IMR-90 (cell line): Measurements from ENCODE around the gene SYTL3. TPM values are rescaled to one million over a fixed set of nuclear protein-coding genes. Genes with fewer than 3 reads are reported as not detected.

ENCODE experiments used
- ATAC-seq: fragments of 200-7000 bp; cut with Tn5 transposase; 2 replicates; pipeline ENCODE4 v1.9.1; 2020; ENCODE audit warnings: low read depth, mild to moderate bottlenecking, moderate library complexity
- BruUV-seq: library from RNA; stranded (reverse); fragments of 400-500 nt; replicated peaks from 2 replicates; lab custom pipeline; 2021; lab: Mats Ljungman, UMichigan
- CTCF ChIA-PET: fragments of 300-600 bp; formaldehyde crosslinking; extraction: SDS; loops from one replicate; lab custom pipeline; 2021; ENCODE audit warnings: antibody characterized with exemption; lab: Yijun Ruan, JAX
- POLR2A ChIA-PET: fragments of 300-600 bp; sonication (Branson Sonifier 250); formaldehyde crosslinking; loops from one replicate; lab custom pipeline; 2022; ENCODE audit warnings: antibody characterized with exemption; ENCODE audit not compliant: unreplicated experiment; lab: Charles Lee
- DNase-seq: peaks from one replicate; pipeline ENCODE4 v3.0.0; 2013
- H2AFZ ChIP-seq: replicated peaks from 2 replicates; pipeline ENCODE3; 2013; ENCODE audit warnings: low read length, mild to moderate bottlenecking; ENCODE audit not compliant: poor library complexity
- H2AK5ac ChIP-seq: 2 replicates; pipeline ENCODE4 v1.6.1; 2013; ENCODE audit warnings: low read depth, low read length, inconsistent platforms
- H2AK9ac ChIP-seq: replicated peaks from 2 replicates; pipeline ENCODE3; 2013; ENCODE audit warnings: mild to moderate bottlenecking, low read depth, low read length, moderate library complexity; ENCODE audit not compliant: poor library complexity
- H2BK120ac ChIP-seq: 2 replicates; pipeline ENCODE4 v1.6.1; 2013; ENCODE audit warnings: low read depth, low read length, inconsistent platforms
- H2BK15ac ChIP-seq: 3 replicates; pipeline ENCODE4 v1.6.1; 2013; ENCODE audit warnings: low read depth, low read length, inconsistent platforms
- H2BK20ac ChIP-seq: 2 replicates; pipeline ENCODE4 v1.6.1; 2013; ENCODE audit warnings: low read depth, mild to moderate bottlenecking, inconsistent platforms, low read length, moderate library complexity
- H2BK5ac ChIP-seq: 2 replicates; pipeline ENCODE4 v1.6.1; 2013; ENCODE audit warnings: mild to moderate bottlenecking, low read depth, low read length, inconsistent platforms; ENCODE audit not compliant: poor library complexity, severe bottlenecking
- H3K14ac ChIP-seq: replicated peaks from 2 replicates; pipeline ENCODE4 v1.6.1; 2013; ENCODE audit warnings: low read depth, low read length, inconsistent platforms
- H3K18ac ChIP-seq: 2 replicates; pipeline ENCODE4 v1.6.1; 2013; ENCODE audit warnings: low read depth, low read length, control low read depth
- H3K23ac ChIP-seq: 2 replicates; pipeline ENCODE4 v1.6.1; 2013; ENCODE audit warnings: low read depth, low read length, inconsistent platforms
- H3K27ac ChIP-seq: 2 replicates; pipeline ENCODE4 v1.5.1; 2013; ENCODE audit warnings: mild to moderate bottlenecking, control low read depth, low read length; ENCODE audit not compliant: insufficient read depth
- H3K27me3 ChIP-seq: 2 replicates; pipeline ENCODE4 v1.6.1; 2013; ENCODE audit warnings: low read length; ENCODE audit not compliant: control insufficient read depth, insufficient read depth
- H3K36me3 ChIP-seq: 2 replicates; pipeline ENCODE4 v1.6.1; 2013; ENCODE audit warnings: low read length, mixed read lengths; ENCODE audit not compliant: control insufficient read depth, insufficient read depth
- H3K4ac ChIP-seq: 2 replicates; pipeline ENCODE4 v1.6.1; 2013; ENCODE audit warnings: low read depth, low read length, inconsistent platforms
- H3K4me1 ChIP-seq: 2 replicates; pipeline ENCODE4 v1.6.1; 2013; ENCODE audit warnings: low read length, mixed read lengths; ENCODE audit not compliant: control insufficient read depth, insufficient read depth
- H3K4me2 ChIP-seq: 2 replicates; pipeline ENCODE4 v1.6.1; 2013; ENCODE audit warnings: low read depth, mild to moderate bottlenecking, control low read depth, low read length, moderate library complexity
- H3K4me3 ChIP-seq: 2 replicates; pipeline ENCODE4 v1.5.1; 2013; ENCODE audit warnings: low read depth, mild to moderate bottlenecking, control low read depth, low read length, moderate library complexity; ENCODE audit not compliant: insufficient read depth
- H3K56ac ChIP-seq: 2 replicates; pipeline ENCODE4 v1.6.1; 2013; ENCODE audit warnings: low read length, inconsistent platforms; ENCODE audit not compliant: insufficient read depth; ENCODE audit errors: extremely low read depth
- H3K79me1 ChIP-seq, 2 experiments: 2 replicates each; pipeline ENCODE4 v1.6.1; 2013; ENCODE audit warnings: low read length in 2 of 2, inconsistent platforms in 1 of 2, low read depth in 1 of 2
- H3K9ac ChIP-seq: 2 replicates; pipeline ENCODE4 v1.6.1; 2013; ENCODE audit warnings: low read depth, low read length, control low read depth
- H3K9me1 ChIP-seq: 2 replicates; pipeline ENCODE4 v1.6.1; 2013; ENCODE audit warnings: low read length, inconsistent platforms; ENCODE audit not compliant: insufficient read depth
- H3K9me3 ChIP-seq: 2 replicates; pipeline ENCODE4 v1.6.1; 2013; ENCODE audit warnings: low read length; ENCODE audit not compliant: control insufficient read depth, insufficient read depth
- H4K20me1 ChIP-seq: 2 replicates; pipeline ENCODE4 v1.6.1; 2013; ENCODE audit warnings: low read length, inconsistent platforms; ENCODE audit not compliant: insufficient read depth
- H4K5ac ChIP-seq: 2 replicates; pipeline ENCODE4 v1.6.1; 2013; ENCODE audit warnings: mild to moderate bottlenecking, low read depth, low read length, control low read depth
- H4K8ac ChIP-seq, 2 experiments: 2 replicates each; pipeline ENCODE4 v1.6.1; 2013; ENCODE audit warnings: low read depth in 2 of 2, low read length in 2 of 2, control low read depth in 1 of 2, inconsistent platforms in 1 of 2
- H4K91ac ChIP-seq: 2 replicates; pipeline ENCODE4 v1.6.1; 2013; ENCODE audit warnings: low read depth, low read length, inconsistent platforms; ENCODE audit not compliant: insufficient read depth
- BHLHE40 ChIP-seq: fragments of 150-350 bp; IDR thresholded peaks from 2 replicates; pipeline ENCODE4 v1.6.1; 2016; ENCODE audit warnings: mild to moderate bottlenecking, low read depth, low read length
- CEBPB ChIP-seq: IDR thresholded peaks from 2 replicates; pipeline ENCODE4 v1.6.1; 2012; ENCODE audit warnings: low read depth, low read length, improper control_type of control experiment
- CHD1 ChIP-seq: IDR thresholded peaks from 2 replicates; pipeline ENCODE4 v1.6.1; 2012; ENCODE audit warnings: low read depth, low read length, improper control_type of control experiment
- CTCF ChIP-seq: conservative IDR thresholded peaks from 2 replicates; pipeline ENCODE4 v1.5.1; 2012; ENCODE audit warnings: mild to moderate bottlenecking, low read depth, low read length, improper control_type of control experiment
- ELK1 ChIP-seq: fragments of 150-350 bp; IDR thresholded peaks from 2 replicates; pipeline ENCODE4 v1.6.1; 2016; ENCODE audit warnings: low read depth, mild to moderate bottlenecking, low read length, moderate library complexity, borderline replicate concordance
- MAZ ChIP-seq: IDR thresholded peaks from 2 replicates; pipeline ENCODE4 v1.6.1; 2012; ENCODE audit warnings: low read depth, mild to moderate bottlenecking, low read length, improper control_type of control experiment, moderate library complexity, borderline replicate concordance
- MXI1 ChIP-seq: IDR thresholded peaks from 2 replicates; pipeline ENCODE4 v1.6.1; 2012; ENCODE audit warnings: low read depth, mild to moderate bottlenecking, low read length, moderate library complexity, borderline replicate concordance
- NFE2L2 ChIP-seq: fragments of 150-350 bp; IDR thresholded peaks from 2 replicates; pipeline ENCODE4 v1.6.1; 2016; ENCODE audit warnings: low read depth, mild to moderate bottlenecking, low read length
- RCOR1 ChIP-seq: IDR thresholded peaks from 2 replicates; pipeline ENCODE4 v1.6.1; 2012; ENCODE audit warnings: mild to moderate bottlenecking, low read length, improper control_type of control experiment; ENCODE audit not compliant: insufficient replicate concordance
- RFX5 ChIP-seq: IDR thresholded peaks from 2 replicates; pipeline ENCODE4 v1.8.0; 2012; ENCODE audit warnings: low read depth, mild to moderate bottlenecking, low read length, moderate library complexity
- WGBS, 2 experiments: methylation state at CpG; one replicate each; pipeline versions ENCODE4 v1.1.5 to v1.1.7; 2013; ENCODE audit warnings: missing lambda C conversion rate in 2 of 2; ENCODE audit not compliant: insufficient read length in 1 of 2; ENCODE audit errors: extremely low coverage in 2 of 2; 5-methylcytosine and 5-hydroxymethylcytosine counted together
- dilution Hi-C: fragments of 300-500 bp; cut with HindIII; formaldehyde crosslinking; loops from one replicate; pipeline ENCODE4 v1.14.3; 2018; ENCODE audit warnings: low sequenced_read_pairs; ENCODE audit not compliant: unreplicated experiment
- in situ Hi-C: fragments of 300-500 bp; cut with MboI; formaldehyde crosslinking; loops from 3 replicates; pipeline ENCODE4 v1.14.3; 2019; ENCODE audit warnings: low sequenced_read_pairs, inconsistent platforms, mixed read lengths
- intact Hi-C: fragments of 100-400 bp; cut with micrococcal nuclease; formaldehyde crosslinking; loops from 2 replicates; pipeline ENCODE4 v1.10.0; 2022
- polyA plus RNA-seq, 3 experiments: library from polyadenylated mRNA; depleted of rRNA; stranded (reverse); fragments of >200 nt; gene quantifications; 2 replicates each; pipeline ENCODE4 v1.2.3, GENCODE V29; 2012; ENCODE audit warnings: low replicate concordance in 1 of 3
- total RNA-seq: library from RNA; depleted of rRNA; stranded (reverse); fragments of >200 nt; gene quantifications from 2 replicates; pipeline ENCODE4 v1.2.3, GENCODE V29; 2012

The SYTL3 gene
- total and polyA plus RNA-seq, 2 of the 4 experiments (the other 2 are of a cell fraction), result 2.9 to 4.3 TPM

GRCh38 chr6:158707821-158708195 is 58.0 kb downstream of the SYTL3 start:
- peak overlapping the region; percentile 37; the same call in 1 of the 2 replicates for H3K4me2 ChIP-seq
- intact Hi-C loops (loop anchor here (5.0 kb wide), 1 partner anchor 84 kb away; no protein-coding TSS in a partner anchor), in situ Hi-C loops (loop anchor here (5.0 kb wide), 1 partner anchor 264 kb away; no protein-coding TSS in a partner anchor), dilution Hi-C loops (no loop called here)
- DNase-seq (no peak), ATAC-seq (no peak)
- H3K9me1 ChIP-seq, result peaks cover 3% of the 10 kb centered on the region; the same call in 1 of the 2 replicates
- no peak overlapping the region for H3K4me3 ChIP-seq
- POLR2A ChIA-PET, result no interaction called here
- peak overlapping the region; percentile 66 for H2BK120ac ChIP-seq
- H3K4ac ChIP-seq, result peak overlapping the region; percentile 21
- no peaks in the 10 kb centered on the region for H4K20me1 ChIP-seq
- H3K9me3 ChIP-seq, result no peaks in the 10 kb centered on the region
- peak overlapping the region; percentile 3; the same call in 1 of the 2 replicates for H3K56ac ChIP-seq
- H3K9ac ChIP-seq, result no peak overlapping the region
- no peak for TF ChIP-seq BHLHE40
- no peak for TF ChIP-seq CEBPB
- TF ChIP-seq RCOR1, result no peak
- no peak for TF ChIP-seq NFE2L2
- no peak for TF ChIP-seq MAZ
- TF ChIP-seq MXI1, result no peak
- TF ChIP-seq ELK1, result no peak
- TF ChIP-seq CHD1, result no peak
- TF ChIP-seq RFX5, result no peak
- no peak for TF ChIP-seq CTCF
- H3K36me3 ChIP-seq, result no peaks in the 10 kb centered on the region
- no peak overlapping the region for H2BK5ac ChIP-seq
- 55% methylated on average over 2 of the region's 10 CpGs; no CpG with 5 or more reads in 1 of the 2 experiments for WGBS, 2 experiments
- peaks cover 12% of the 10 kb centered on the region; the same call in 1 of the 2 replicates for H3K4me1 ChIP-seq
- peak overlapping the region; percentile 11; the same call in 1 of the 3 replicates for H2BK15ac ChIP-seq
- peak overlapping the region; percentile 8; the same call in 1 of the 2 replicates for H4K5ac ChIP-seq
- H3K18ac ChIP-seq, result no peak overlapping the region
- H2AK5ac ChIP-seq, result peak overlapping the region; percentile 20; the same call in 1 of the 2 replicates
- no TSS peak for BruUV-seq
- H2AFZ ChIP-seq, result peak overlapping the region; percentile 79
- no peak overlapping the region for H4K91ac ChIP-seq
- H3K23ac ChIP-seq, result 0 out of 2 replicates have a peak overlapping the region, but pooled peaks have one; percentile 36
- peak overlapping the region; percentile 40; the same call in 1 of the 2 replicates for H3K14ac ChIP-seq
- H3K27me3 ChIP-seq, result no peaks in the 10 kb centered on the region
- CTCF ChIA-PET, result interaction anchor here (2.2 kb wide), 1 partner anchor 265 kb away, joined by 10 read pairs; no protein-coding TSS in a partner anchor
- H3K27ac ChIP-seq, result peak overlapping the region; percentile 10; the same call in 1 of the 2 replicates
- H3K79me1 ChIP-seq, result no peaks in the 10 kb centered on the region
- H4K8ac ChIP-seq, result peak overlapping the region in 1 of 2 experiments; percentile 35; a peak in 1 of 4 replicates
- peak overlapping the region; percentile 14; the same call in 1 of the 2 replicates for H2BK20ac ChIP-seq
- H2AK9ac ChIP-seq, result no peak overlapping the region
